Fibroblast of skin of left quadriceps (primary cell): ENCODE results near the gene NPIPA8.
"Not testable (repeated sequence)": the region's sequence is repeated elsewhere in the genome, so short reads cannot be mapped to it uniquely, and the experiment has no call there.

ENCODE experiments used
- DNase-seq, 2 experiments: peaks; one replicate each; pipeline ENCODE4 v3.0.0-alpha.2; 2013; ENCODE audit warnings: low read depth in 2 of 2

Gene NPIPA8

DNA sequence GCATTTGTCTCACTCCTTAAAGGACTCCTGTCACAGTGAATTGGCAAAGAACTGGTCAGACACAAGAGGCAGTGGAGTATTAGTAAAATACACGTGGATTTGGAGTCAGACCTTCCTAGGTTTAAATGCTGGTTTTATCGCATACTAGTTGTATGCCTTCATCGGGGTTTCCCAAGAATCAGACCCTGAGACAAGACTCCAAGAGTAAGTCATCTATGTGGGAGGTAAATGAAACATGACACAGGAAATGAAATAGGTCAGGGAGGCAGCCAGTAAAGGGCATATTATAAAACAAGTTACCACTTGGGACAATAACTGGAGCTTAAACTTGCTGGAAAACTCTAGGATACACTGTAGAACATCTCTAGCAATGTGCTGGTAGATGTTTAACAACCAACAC lies 59.8 kb downstream of the NPIPA8 start:
- DNase-seq: not testable (repeated sequence)

DNA sequence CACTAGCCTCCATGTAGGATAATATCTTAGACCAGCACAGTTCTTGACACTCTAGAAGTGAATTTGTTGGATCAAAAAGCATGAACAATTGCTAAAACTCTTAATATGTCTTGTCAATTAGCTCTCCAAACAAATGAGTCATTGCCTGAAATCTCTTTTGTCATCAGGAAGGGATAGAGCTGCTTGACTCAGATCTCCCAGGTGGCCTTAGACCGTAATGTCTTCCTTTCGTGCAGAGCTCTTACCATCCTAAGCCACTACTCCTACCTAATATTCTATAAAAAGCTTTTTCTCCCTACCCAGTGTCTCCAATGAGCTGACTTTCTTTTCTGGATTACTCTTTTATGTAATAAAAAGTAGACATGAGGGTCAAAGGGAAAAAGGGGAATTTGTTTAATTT lies 66.4 kb downstream of the NPIPA8 start:
- DNase-seq: not testable (repeated sequence)
